Astrocyte of the cerebellum (primary cell): ENCODE data around the gene EPHB2.
A peak's percentile ranks its signal among the peaks of the same experiment; 100 is the strongest.

Source experiments
- DNase-seq: peaks from one replicate; pipeline ENCODE4 v3.0.0-alpha.2; 2011; ENCODE audit warnings: low read depth
- H3K4me3 ChIP-seq: 2 replicates; pipeline ENCODE4 v1.5.1; 2011; ENCODE audit warnings: mild to moderate bottlenecking, low read depth, low read length, moderate library complexity
- CTCF ChIP-seq: IDR thresholded peaks from 2 replicates; pipeline ENCODE4 v1.5.1; 2012; ENCODE audit warnings: low read length, low read depth, moderate library complexity, mild to moderate bottlenecking; ENCODE audit errors: missing control alignments
- in situ Hi-C: cut with HindIII; loops from 2 replicates; pipeline ENCODE4 v1.10.0; 2017; ENCODE audit warnings: low sequenced_read_pairs

The EPHB2 gene

GRCh38 chr1:22747735-22748073 is 37.1 kb downstream of the EPHB2 start:
- H3K4me3 ChIP-seq = no peak overlapping the region
- no peak for DNase-seq
- in situ Hi-C loops = no loop called here
- TF ChIP-seq CTCF = no peak

GRCh38 chr1:22749503-22749902 is 38.9 kb downstream of the EPHB2 start:
- in situ Hi-C loops = no loop called here

GRCh38 chr1:22749919-22750684 is 39.5 kb downstream of the EPHB2 start:
- no peak for TF ChIP-seq CTCF
- no peak overlapping the region for H3K4me3 ChIP-seq
- in situ Hi-C loops = no loop called here
- DNase-seq = peak; percentile 64

More at GRCh38 chr1:22749503-22749902, 38.9 kb downstream of the EPHB2 start:
- no peak overlapping the region for H3K4me3 ChIP-seq
- TF ChIP-seq CTCF = no peak
- no peak for DNase-seq

- no peak for TF ChIP-seq CTCF
- no peak for DNase-seq
- H3K4me3 ChIP-seq = no peak overlapping the region
- in situ Hi-C loops = no loop called here
These were observed 40.0 kb downstream of the EPHB2 start for GRCh38 chr1:22750685-22751051.

GRCh38 chr1:22751124-22751531 is 40.5 kb downstream of the EPHB2 start:
- H3K4me3 ChIP-seq = no peak overlapping the region
- TF ChIP-seq CTCF = no peak
- in situ Hi-C loops = no loop called here
- DNase-seq = no peak

- DNase-seq = no peak
- in situ Hi-C loops = no loop called here
- H3K4me3 ChIP-seq = no peak overlapping the region
- TF ChIP-seq CTCF = no peak
These were observed 41.7 kb downstream of the EPHB2 start for GRCh38 chr1:22752339-22752738.
